ENCODE data around the gene SYT3. TPM values are rescaled to one million over a fixed set of nuclear protein-coding genes. Genes with fewer than 3 reads are reported as not detected.

Gene SYT3
- total RNA-seq, 1 experiment from 2014 or later: not detected

- no TSS peak for BruUV-seq (replicated peaks)
- in situ Hi-C loops (cut with HindIII; ENCODE audit: low pct_unique_long_range_greater_than_20kb, low sequenced_read_pairs) (no loop called here), intact Hi-C loops (cut with micrococcal nuclease; ENCODE audit: unreplicated experiment) (no loop called here)
- no peaks in the 10 kb centered on the region for H3K27me3 ChIP-seq (ENCODE audit: control insufficient read depth, insufficient read depth, low read length)
- H3K4me3 ChIP-seq (ENCODE audit: low read depth in 2 of 2, low read length in 2 of 2): no peak overlapping the region
- no peak for TF ChIP-seq TCF7L2 (IDR thresholded peaks at IDR 0.05; ENCODE audit: low read depth, low read length)
- no peak for TF ChIP-seq REST (IDR thresholded peaks at IDR 0.05; ENCODE audit: insufficient read depth in 1 of 2, low read depth in 2 of 2, low read length in 1 of 2)
- no peak for TF ChIP-seq SIN3A (IDR thresholded peaks at IDR 0.05; ENCODE audit: borderline replicate concordance, insufficient read depth, low read depth, low read length)
- TF ChIP-seq POLR2AphosphoS5 (IDR thresholded peaks at IDR 0.05; ENCODE audit: low read depth, low read length): no peak
- TF ChIP-seq, protein P1, sequence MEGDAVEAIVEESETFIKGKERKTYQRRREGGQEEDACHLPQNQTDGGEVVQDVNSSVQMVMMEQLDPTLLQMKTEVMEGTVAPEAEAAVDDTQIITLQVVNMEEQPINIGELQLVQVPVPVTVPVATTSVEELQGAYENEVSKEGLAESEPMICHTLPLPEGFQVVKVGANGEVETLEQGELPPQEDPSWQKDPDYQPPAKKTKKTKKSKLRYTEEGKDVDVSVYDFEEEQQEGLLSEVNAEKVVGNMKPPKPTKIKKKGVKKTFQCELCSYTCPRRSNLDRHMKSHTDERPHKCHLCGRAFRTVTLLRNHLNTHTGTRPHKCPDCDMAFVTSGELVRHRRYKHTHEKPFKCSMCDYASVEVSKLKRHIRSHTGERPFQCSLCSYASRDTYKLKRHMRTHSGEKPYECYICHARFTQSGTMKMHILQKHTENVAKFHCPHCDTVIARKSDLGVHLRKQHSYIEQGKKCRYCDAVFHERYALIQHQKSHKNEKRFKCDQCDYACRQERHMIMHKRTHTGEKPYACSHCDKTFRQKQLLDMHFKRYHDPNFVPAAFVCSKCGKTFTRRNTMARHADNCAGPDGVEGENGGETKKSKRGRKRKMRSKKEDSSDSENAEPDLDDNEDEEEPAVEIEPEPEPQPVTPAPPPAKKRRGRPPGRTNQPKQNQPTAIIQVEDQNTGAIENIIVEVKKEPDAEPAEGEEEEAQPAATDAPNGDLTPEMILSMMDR (IDR thresholded peaks at IDR 0.05): no peak
- H3K4me1 ChIP-seq (ENCODE audit: control insufficient read depth, insufficient read depth, low read length): no peaks in the 10 kb centered on the region
- no peak overlapping the region for H3K27ac ChIP-seq (ENCODE audit: low read length)
- CTCF ChIA-PET: no interaction called here
- ATAC-seq (no peak), DNase-seq (ENCODE audit: low read depth, low spot score) (no peak)
- POLR2A ChIA-PET: no interaction called here
- H3K36me3 ChIP-seq (ENCODE audit: control insufficient read depth, insufficient read depth, low read length): no peaks in the 10 kb centered on the region
- H3K9me3 ChIP-seq (ENCODE audit: control insufficient read depth, insufficient read depth, low read depth, low read length): no peaks in the 10 kb centered on the region
These were observed 37.0 kb upstream of the SYT3 start for GRCh38 chr19:50676625-50677197.

DNA sequence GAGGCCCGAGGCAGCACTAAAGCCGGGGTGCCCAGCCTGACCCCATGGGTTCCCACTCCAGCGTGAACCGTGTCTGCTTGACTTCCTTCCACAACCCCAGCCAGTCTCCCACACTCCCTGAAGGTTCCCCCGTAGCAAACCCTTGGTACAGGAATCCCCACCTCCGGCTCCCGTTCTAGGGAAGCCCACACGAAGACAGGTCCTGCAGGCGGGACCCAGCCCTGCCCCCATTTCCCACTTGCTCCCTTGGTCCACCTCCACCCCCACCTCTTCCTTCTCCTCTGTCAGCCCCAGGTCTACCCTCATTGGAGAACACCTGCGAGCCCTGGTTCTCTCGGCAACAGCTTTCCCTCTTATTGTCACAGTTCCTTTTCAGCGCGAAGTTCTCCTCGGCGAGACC, 33.4 kb upstream of the SYT3 start:
- ChIA-PET CTCF (no interaction called here), POLR2A (no interaction called here)
- Histone ChIP-seq H3K4me3 (ENCODE audit: low read depth in 2 of 2, low read length in 2 of 2) (no peak overlapping the region), H3K27ac (ENCODE audit: low read length) (no peak overlapping the region), H3K4me1 (ENCODE audit: control insufficient read depth, insufficient read depth, low read length) (no peaks in the 10 kb centered on the region), H3K36me3 (ENCODE audit: control insufficient read depth, insufficient read depth, low read length) (no peaks in the 10 kb centered on the region), H3K9me3 (ENCODE audit: control insufficient read depth, insufficient read depth, low read depth, low read length) (no peaks in the 10 kb centered on the region), H3K27me3 (ENCODE audit: control insufficient read depth, insufficient read depth, low read length) (no peaks in the 10 kb centered on the region)
- ATAC-seq (no peak), DNase-seq (ENCODE audit: low read depth, low spot score) (no peak)
- intact Hi-C loops (cut with micrococcal nuclease; ENCODE audit: unreplicated experiment): no loop called here
- BruUV-seq (replicated peaks): no TSS peak
- TF ChIP-seq SIN3A (IDR thresholded peaks at IDR 0.05; ENCODE audit: borderline replicate concordance, insufficient read depth, low read depth, low read length): no peak
- TF ChIP-seq, protein P1 (IDR thresholded peaks at IDR 0.05): no peak
- no peak for TF ChIP-seq REST (IDR thresholded peaks at IDR 0.05; ENCODE audit: insufficient read depth in 1 of 2, low read depth in 2 of 2, low read length in 1 of 2)
- no peak for TF ChIP-seq POLR2AphosphoS5 (IDR thresholded peaks at IDR 0.05; ENCODE audit: low read depth, low read length)
- no peak for TF ChIP-seq TCF7L2 (IDR thresholded peaks at IDR 0.05; ENCODE audit: low read depth, low read length)
- in situ Hi-C loops (cut with HindIII; ENCODE audit: low pct_unique_long_range_greater_than_20kb, low sequenced_read_pairs): no loop called here
